Gastroesophageal sphincter (tissue), 4 donors: ENCODE results near the gene KRT84. TPM values are rescaled to one million over a fixed set of nuclear protein-coding genes. Genes with fewer than 3 reads are reported as not detected.

Source experiments
- ATAC-seq: fragments of 150-250 bp; one replicate; pipeline ENCODE4 v1.9.1; 2016; ENCODE audit warnings: mild to moderate bottlenecking, moderate library complexity
- H3K27ac ChIP-seq, 4 donors: fragments of 200-600 bp; sonication (generic) in 3 of 4; 1 replicate in 3 of 4; 2 replicates in 1 of 4; pipeline ENCODE4 v1.5.1; 2016 to 2019
- H3K27me3 ChIP-seq: fragments of 200-600 bp; sonication (generic); one replicate; pipeline ENCODE4 v1.5.1; 2019
- H3K36me3 ChIP-seq, 2 donors: fragments of 200-600 bp; sonication (generic); one replicate each; pipeline ENCODE4 v1.5.1; 2019; ENCODE audit warnings: control low read depth in 1 of 2
- H3K4me1 ChIP-seq, 3 donors: fragments of 200-600 bp; sonication (generic); 1 replicate in 2 of 3; 2 replicates in 1 of 3; pipeline ENCODE4 v1.5.1; 2016 to 2019; ENCODE audit warnings: control low read depth in 2 of 3
- H3K4me3 ChIP-seq, 2 donors: fragments of 200-600 bp; sonication (generic); one replicate each; pipeline ENCODE4 v1.5.1; 2019; ENCODE audit warnings: mild to moderate bottlenecking in 1 of 2, moderate library complexity in 1 of 2
- H3K9me3 ChIP-seq, 3 donors: fragments of 200-600 bp; sonication (generic); one replicate each; pipeline ENCODE4 v1.5.1; 2017 to 2019; ENCODE audit warnings: control low read depth in 2 of 3
- CTCF ChIP-seq, 4 experiments: fragments of 200-600 bp in 2 of 4; fragments of 450-650 bp in 2 of 4; sonication (generic) in 1 of 4; IDR thresholded peaks; one replicate each; pipeline ENCODE4 v1.5.1; 2017 to 2019; ENCODE audit warnings: antibody characterized with exemption in 4 of 4, mild to moderate bottlenecking in 2 of 4, moderate library complexity in 2 of 4
- EP300 ChIP-seq: sonication (generic); formaldehyde crosslinking; IDR thresholded peaks from one replicate; pipeline ENCODE4 v1.6.1; 2017; ENCODE audit warnings: antibody characterized with exemption, mild to moderate bottlenecking
- POLR2A ChIP-seq, 2 donors: fragments of 450-650 bp; IDR thresholded peaks; one replicate each; pipeline ENCODE4 v1.6.1; 2017; ENCODE audit warnings: antibody characterized with exemption in 2 of 2, mild to moderate bottlenecking in 2 of 2, moderate library complexity in 1 of 2
- POLR2AphosphoS5 ChIP-seq: sonication (generic); formaldehyde crosslinking; IDR thresholded peaks from one replicate; pipeline ENCODE4 v1.6.1; 2017; ENCODE audit warnings: antibody characterized with exemption
- WGBS, 2 donors: methylation state at CpG; one replicate each; pipeline ENCODE4 v1.1.5; 2018; ENCODE audit warnings: low coverage in 1 of 2; 5-methylcytosine and 5-hydroxymethylcytosine counted together
- total RNA-seq, 4 donors: library from RNA; depleted of rRNA; stranded (reverse); fragments of >200 nt; gene quantifications; one replicate each; pipeline ENCODE4 v1.1.0, GENCODE V29; 2016

KRT84 gene
- total RNA-seq, 4 donors from 2014 or later = not detected

GRCh38 chr12:52361553-52361952 lies 23.9 kb downstream of the KRT84 start:
- H3K27ac ChIP-seq = no peak overlapping the region
- H3K4me3 ChIP-seq = no peak overlapping the region
- no peaks in the 10 kb centered on the region for H3K36me3 ChIP-seq
- TF ChIP-seq CTCF (IDR thresholded peaks at IDR 0.05) (no peak), POLR2A (IDR thresholded peaks at IDR 0.05) (no peak), POLR2AphosphoS5 (no peak), EP300 (no peak)
- H3K27me3 ChIP-seq = peaks cover 5% of the 10 kb centered on the region
- ATAC-seq = no peak
- H3K4me1 ChIP-seq = no peaks in the 10 kb centered on the region
- H3K9me3 ChIP-seq = no peaks in the 10 kb centered on the region
- 71 to 100% methylated on average over 1 of the region's 1 CpG for WGBS, 2 donors

GRCh38 chr12:52360663-52361271 lies 24.7 kb downstream of the KRT84 start:
- H3K9me3 ChIP-seq = no peaks in the 10 kb centered on the region
- H3K4me1 ChIP-seq = no peaks in the 10 kb centered on the region
- WGBS, 2 donors = 62 to 100% methylated on average over 3 to 4 of the region's 13 CpGs
- TF ChIP-seq CTCF (IDR thresholded peaks at IDR 0.05) (no peak), POLR2AphosphoS5 (no peak), POLR2A (IDR thresholded peaks at IDR 0.05) (no peak), EP300 (no peak)
- peaks cover 13% of the 10 kb centered on the region for H3K27me3 ChIP-seq
- H3K36me3 ChIP-seq = no peaks in the 10 kb centered on the region
- no peak overlapping the region for H3K27ac ChIP-seq
- ATAC-seq = no peak
- no peak overlapping the region for H3K4me3 ChIP-seq

- Histone ChIP-seq H3K9me3 (no peaks in the 10 kb centered on the region), H3K27ac (no peak overlapping the region), H3K4me3 (no peak overlapping the region), H3K27me3 (peaks cover 18% of the 10 kb centered on the region), H3K36me3 (no peaks in the 10 kb centered on the region), H3K4me1 (no peaks in the 10 kb centered on the region)
- TF ChIP-seq CTCF (IDR thresholded peaks at IDR 0.05) (no peak), POLR2A (IDR thresholded peaks at IDR 0.05) (no peak), POLR2AphosphoS5 (no peak)
- WGBS, 2 donors = 89 to 100% methylated on average over 5 to 6 of the region's 7 CpGs
- ATAC-seq = no peak
Measured at GRCh38 chr12:52360106-52360662, 25.3 kb downstream of the KRT84 start.

GRCh38 chr12:52359621-52360061 lies 25.8 kb downstream of the KRT84 start:
- no peaks in the 10 kb centered on the region for H3K4me1 ChIP-seq
- TF ChIP-seq POLR2A (IDR thresholded peaks at IDR 0.05) (no peak), CTCF (IDR thresholded peaks at IDR 0.05) (no peak)
- no peak overlapping the region for H3K4me3 ChIP-seq
- WGBS, 2 donors = 53 to 100% methylated on average over 2 to 4 of the region's 5 CpGs
- H3K27ac ChIP-seq = no peak overlapping the region
- H3K36me3 ChIP-seq = no peaks in the 10 kb centered on the region
- no peaks in the 10 kb centered on the region for H3K9me3 ChIP-seq
- no peak for ATAC-seq
- H3K27me3 ChIP-seq = peaks cover 23% of the 10 kb centered on the region

- WGBS, 2 donors = 100% methylated on average over 1 of the region's 5 CpGs; no CpG with 5 or more reads in 1 of the 2 donors
- Histone ChIP-seq H3K27me3 (peaks cover 23% of the 10 kb centered on the region), H3K4me1 (no peaks in the 10 kb centered on the region), H3K9me3 (no peaks in the 10 kb centered on the region), H3K27ac (no peak overlapping the region), H3K4me3 (no peak overlapping the region), H3K36me3 (no peaks in the 10 kb centered on the region)
- ATAC-seq = no peak
- TF ChIP-seq CTCF (IDR thresholded peaks at IDR 0.05) (no peak), EP300 (no peak), POLR2AphosphoS5 (no peak), POLR2A (IDR thresholded peaks at IDR 0.05) (no peak)
Measured at GRCh38 chr12:52358575-52359350, 26.7 kb downstream of the KRT84 start.
